GM12878 (cell line): ENCODE measurements around the gene FAM24B. TPM values are rescaled to one million over a fixed set of nuclear protein-coding genes. Genes with fewer than 3 reads are reported as not detected.

ENCODE experiments used
- ATAC-seq: fragments of 200-7000 bp; cut with Tn5 transposase; 3 replicates; pipeline ENCODE4 v1.9.1; 2020; ENCODE audit warnings: mild to moderate bottlenecking, moderate library complexity
- BruUV-seq: library from RNA; stranded (reverse); fragments of 400-500 nt; replicated peaks from 2 replicates; lab custom pipeline; 2021; lab: Mats Ljungman, UMichigan
- CTCF ChIA-PET: fragments of 300-600 bp; sonication (Branson Sonifier 250); formaldehyde crosslinking; extraction: SDS; loops from one replicate; lab custom pipeline; 2021; ENCODE audit warnings: inconsistent platforms; lab: Yijun Ruan, JAX
- POLR2A ChIA-PET: fragments of 350-600 bp; formaldehyde crosslinking; extraction: SDS; loops from one replicate; lab custom pipeline; 2021; ENCODE audit warnings: inconsistent platforms; lab: Charles Lee
- RAD21 ChIA-PET: fragments of 300-600 bp; sonication (Branson Sonifier 250); formaldehyde crosslinking; loops from one replicate; lab custom pipeline; 2023; ENCODE audit warnings: antibody characterized with exemption; ENCODE audit not compliant: unreplicated experiment; lab: Charles Lee
- SMC1A ChIA-PET: fragments of 300-600 bp; sonication (Branson Sonifier 250); formaldehyde crosslinking; loops from one replicate; lab custom pipeline; 2023; ENCODE audit not compliant: unreplicated experiment, uncharacterized antibody; lab: Charles Lee
- DNase-seq: peaks from one replicate; pipeline ENCODE4 v3.0.0-alpha.2; 2011; ENCODE audit warnings: low read depth, low spot score
- FAIRE-seq: peaks from 3 replicates; lab custom pipeline; 2011; peaks lifted over from hg19 to GRCh38; lab: Jason Lieb, UNC
- H2AFZ ChIP-seq: 2 replicates; pipeline ENCODE4 v1.6.0; 2011; ENCODE audit warnings: low read depth, low read length, control low read depth; ENCODE audit not compliant: control insufficient read depth
- H3K27ac ChIP-seq: 2 replicates; pipeline ENCODE4 v1.5.1; 2011; ENCODE audit warnings: control low read depth; ENCODE audit not compliant: control insufficient read depth, insufficient read depth
- H3K27me3 ChIP-seq, 2 experiments: replicated peaks in 1 of 2; 2 replicates each; pipeline versions ENCODE4 v1.6.0 to v1.6.1; 2011; ENCODE audit warnings: low read length in 1 of 2; ENCODE audit not compliant: control insufficient read depth in 2 of 2, insufficient read depth in 2 of 2
- H3K36me3 ChIP-seq, 2 experiments: 2 replicates each; pipeline ENCODE4 v1.5.1; 2011; ENCODE audit warnings: low read length in 1 of 2; ENCODE audit not compliant: control insufficient read depth in 2 of 2, insufficient read depth in 2 of 2
- H3K4me1 ChIP-seq: 2 replicates; pipeline ENCODE4 v1.6.1; 2011; ENCODE audit warnings: mild to moderate bottlenecking, low read length, moderate library complexity, mixed read lengths; ENCODE audit not compliant: control insufficient read depth, insufficient read depth
- H3K4me2 ChIP-seq: 2 replicates; pipeline ENCODE4 v1.6.0; 2011; ENCODE audit warnings: control low read depth; ENCODE audit not compliant: control insufficient read depth, insufficient read depth
- H3K4me3 ChIP-seq: fragments of 200-600 bp; sonication (generic); 2 replicates; pipeline ENCODE4 v1.5.1; 2016
- H3K79me2 ChIP-seq: 2 replicates; pipeline ENCODE4 v1.6.0; 2011; ENCODE audit warnings: low read length; ENCODE audit not compliant: control insufficient read depth, insufficient read depth
- H3K9ac ChIP-seq: 2 replicates; pipeline ENCODE4 v1.8.0; 2011; ENCODE audit warnings: low read length, control low read depth, mixed read lengths; ENCODE audit not compliant: control insufficient read depth, insufficient read depth
- H3K9me3 ChIP-seq: replicated peaks from 3 replicates; pipeline ENCODE4 v1.5.1; 2011; ENCODE audit warnings: mild to moderate bottlenecking, low read length; ENCODE audit not compliant: control insufficient read depth, insufficient read depth
- H4K20me1 ChIP-seq: 2 replicates; pipeline ENCODE4 v1.6.0; 2011; ENCODE audit not compliant: control insufficient read depth, insufficient read depth
- ATF3 ChIP-seq: IDR thresholded peaks from 2 replicates; pipeline ENCODE4 v1.6.1; 2011; ENCODE audit warnings: low read depth, mild to moderate bottlenecking, low read length, moderate library complexity, borderline replicate concordance; ENCODE audit errors: extremely low read depth
- BCL3 ChIP-seq: IDR thresholded peaks from 2 replicates; pipeline ENCODE4 v1.6.1; 2011; ENCODE audit warnings: borderline replicate concordance, low read depth, mild to moderate bottlenecking, moderate library complexity, low read length; ENCODE audit not compliant: insufficient read depth, poor library complexity, severe bottlenecking
- CBX5 ChIP-seq: sonication (generic); IDR thresholded peaks from 2 replicates; pipeline ENCODE4 v1.6.1; 2016; ENCODE audit warnings: low read depth, moderate library complexity, mild to moderate bottlenecking, inconsistent platforms
- CREM ChIP-seq: IDR thresholded peaks from 2 replicates; pipeline ENCODE4 v1.6.1; 2014; ENCODE audit warnings: antibody characterized with exemption, low read depth
- EP300 ChIP-seq, 2 experiments: fragments of 150-350 bp in 1 of 2; IDR thresholded peaks; 2 replicates each; pipeline ENCODE4 v1.6.1; 2011 to 2012; ENCODE audit warnings: low read depth in 2 of 2, low read length in 2 of 2, borderline replicate concordance in 1 of 2, improper control_type of control experiment in 1 of 2, inconsistent platforms in 1 of 2; ENCODE audit not compliant: control insufficient read depth in 1 of 2
- FOXM1 ChIP-seq: IDR thresholded peaks from 2 replicates; pipeline ENCODE4 v1.6.1; 2012; ENCODE audit warnings: low read depth, mild to moderate bottlenecking, inconsistent platforms, low read length, moderate library complexity
- JUNB ChIP-seq: IDR thresholded peaks from 2 replicates; pipeline ENCODE4 v1.6.1; 2016; ENCODE audit warnings: antibody characterized with exemption, mild to moderate bottlenecking
- JUND ChIP-seq: IDR thresholded peaks from 2 replicates; pipeline ENCODE4 v1.6.1; 2012; ENCODE audit warnings: low read depth, mild to moderate bottlenecking, low read length, improper control_type of control experiment, moderate library complexity
- NR2C1 ChIP-seq: fragments of 450-650 bp; IDR thresholded peaks from 2 replicates; pipeline ENCODE4 v1.6.1; 2017; ENCODE audit warnings: antibody characterized with exemption, mild to moderate bottlenecking, moderate library complexity
- PAX8 ChIP-seq: fragments of 450-650 bp; IDR thresholded peaks from 2 replicates; pipeline ENCODE4 v1.6.1; 2017; ENCODE audit warnings: mild to moderate bottlenecking, moderate library complexity
- SMARCA5 ChIP-seq: fragments of 450-650 bp; IDR thresholded peaks from 2 replicates; pipeline ENCODE4 v1.6.1; 2017; ENCODE audit warnings: mild to moderate bottlenecking
- ZBTB11 ChIP-seq: fragments of 450-650 bp; formaldehyde crosslinking; IDR thresholded peaks from 2 replicates; pipeline ENCODE4 v1.5.0; 2022; ENCODE audit warnings: mild to moderate bottlenecking, missing genetic modification characterization
- ZNF274 ChIP-seq: IDR thresholded peaks from one replicate; pipeline ENCODE4 v1.8.0; 2011; ENCODE audit not compliant: insufficient read length, insufficient read depth
- WGBS: methylation state at CpG from one replicate; pipeline ENCODE4 v1.1.6; 2016; ENCODE audit warnings: low lambda C conversion rate; ENCODE audit not compliant: insufficient replicate concordance, insufficient coverage; ENCODE audit errors: missing lambda C conversion rate; 5-methylcytosine and 5-hydroxymethylcytosine counted together
- in situ Hi-C: fragments of 300-500 bp; cut with MboI; formaldehyde crosslinking; loops from 9 replicates; pipeline ENCODE4 v1.14.3; 2018; ENCODE audit warnings: mixed read lengths
- intact Hi-C: fragments of 100-400 bp; cut with micrococcal nuclease; formaldehyde crosslinking; loops from one replicate; pipeline ENCODE4 v1.14.2; 2022; ENCODE audit not compliant: unreplicated experiment
- polyA plus RNA-seq, 11 experiments: library from polyadenylated mRNA; depleted of rRNA in 4 of 11; unstranded in 6 of 11; stranded (reverse) in 5 of 11; fragments of >200 nt; fragmentation: Nextera tagmentation in 4 of 11; fragmentation: Illumina TruSeq in 1 of 11; extraction: Ambion mirVana in 4 of 11; extraction: Trizol in 1 of 11; gene quantifications; 1 replicate in 1 of 11; 2 replicates in 10 of 11; pipeline versions ENCODE4 v1.2.1 to v1.2.3, GENCODE V29; 2011 to 2016; ENCODE audit warnings: inconsistent platforms in 2 of 11, missing spikeins in 2 of 11, low read depth in 1 of 11
- total RNA-seq, 4 experiments: library from RNA; depleted of rRNA in 3 of 4; stranded (reverse); fragments of >200 nt in 3 of 4; fragmentation: Illumina TruSeq in 1 of 4; extraction: Trizol in 1 of 4; gene quantifications; 2 replicates each; pipeline versions ENCODE4 v1.2.1 to v1.2.3, GENCODE V29; 2013 to 2021
- TF ChIP-seq, protein P1 (sequence below): IDR thresholded peaks from 2 replicates; pipeline ENCODE4 v1.6.1; 2012; ENCODE audit warnings: low read length, inconsistent platforms

The FAM24B gene
- total and polyA plus RNA-seq, 10 of the 15 experiments (the other 5 are each of a cell fraction or from before 2014, with no cell fraction given), result 4.8 to 15.3 (median 7.2) TPM

- no peak for TF ChIP-seq NR2C1
- no peak for TF ChIP-seq ZNF274
- TF ChIP-seq CREM, result no peak
- TF ChIP-seq ATF3, result no peak
- no peak for TF ChIP-seq SMARCA5
- TF ChIP-seq JUNB, result no peak
- no peak for TF ChIP-seq EP300 (IDR thresholded peaks at IDR 0.05; ENCODE audit: borderline replicate concordance in 1 of 2, control insufficient read depth in 1 of 2, low read depth in 2 of 2, low read length in 2 of 2)
- no peak for TF ChIP-seq PAX8
- TF ChIP-seq, protein P1, sequence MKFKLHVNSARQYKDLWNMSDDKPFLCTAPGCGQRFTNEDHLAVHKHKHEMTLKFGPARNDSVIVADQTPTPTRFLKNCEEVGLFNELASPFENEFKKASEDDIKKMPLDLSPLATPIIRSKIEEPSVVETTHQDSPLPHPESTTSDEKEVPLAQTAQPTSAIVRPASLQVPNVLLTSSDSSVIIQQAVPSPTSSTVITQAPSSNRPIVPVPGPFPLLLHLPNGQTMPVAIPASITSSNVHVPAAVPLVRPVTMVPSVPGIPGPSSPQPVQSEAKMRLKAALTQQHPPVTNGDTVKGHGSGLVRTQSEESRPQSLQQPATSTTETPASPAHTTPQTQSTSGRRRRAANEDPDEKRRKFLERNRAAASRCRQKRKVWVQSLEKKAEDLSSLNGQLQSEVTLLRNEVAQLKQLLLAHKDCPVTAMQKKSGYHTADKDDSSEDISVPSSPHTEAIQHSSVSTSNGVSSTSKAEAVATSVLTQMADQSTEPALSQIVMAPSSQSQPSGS, result no peak
- TF ChIP-seq BCL3, result no peak
These were observed 57.6 kb downstream of the FAM24B start (continued) for GRCh38 chr10:122821808-122822207.

DNA sequence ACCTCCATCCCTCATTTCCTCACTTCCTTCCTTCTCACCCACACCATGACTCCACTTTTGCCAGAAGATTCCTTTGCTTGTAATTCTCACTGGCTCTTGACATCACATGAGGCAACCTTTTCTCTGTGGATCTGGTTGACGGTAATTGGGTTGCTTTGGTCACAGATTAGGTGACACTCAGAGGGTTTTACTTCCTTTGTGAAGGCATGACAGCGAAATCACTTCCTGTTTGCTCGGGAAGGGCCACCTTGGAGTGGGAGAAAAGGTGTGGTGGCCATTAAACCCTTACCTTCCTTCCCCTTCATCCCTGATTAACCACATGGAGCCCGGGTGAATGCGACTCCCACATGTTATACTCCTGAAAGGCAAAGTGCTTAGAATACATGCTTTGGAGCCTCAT lies 63.9 kb downstream of the FAM24B start:
- ATAC-seq, result no peak
- BruUV-seq, result no TSS peak
- POLR2A ChIA-PET, result no interaction called here
- TF ChIP-seq CBX5 (no peak), ZBTB11 (CRISPR knock-in tag) (no peak), JUND (no peak), FOXM1 (no peak)

More for the DNA sequence above, 63.9 kb downstream of the FAM24B start:
- peaks cover 0 to 6% of the 10 kb centered on the region in 2 experiments; a peak in 3 of 4 replicates for H3K27me3 ChIP-seq
- no peak for DNase-seq
- H3K9me3 ChIP-seq, result no peaks in the 10 kb centered on the region
- H3K9ac ChIP-seq, result no peak overlapping the region
- no peak overlapping the region for H3K27ac ChIP-seq
- H4K20me1 ChIP-seq, result no peaks in the 10 kb centered on the region
- intact Hi-C loops, result no loop called here
- H3K4me2 ChIP-seq, result no peak overlapping the region
- ChIA-PET CTCF (no interaction called here), SMC1A (no interaction called here), RAD21 (no interaction called here)
- no peaks in the 10 kb centered on the region for H3K36me3 ChIP-seq
- 35% methylated on average over 5 of the region's 5 CpGs for WGBS
- no peaks in the 10 kb centered on the region for H3K4me1 ChIP-seq
- no peak overlapping the region for H2AFZ ChIP-seq
- in situ Hi-C loops, result no loop called here
- no peak overlapping the region for H3K4me3 ChIP-seq
- H3K79me2 ChIP-seq, result no peaks in the 10 kb centered on the region
- FAIRE-seq, result no peak
